ENCODE results near the gene ZDHHC11B. TPM values are rescaled to one million over a fixed set of nuclear protein-coding genes. Genes with fewer than 3 reads are reported as not detected.
"Not testable (repeated sequence)": the region's sequence is repeated elsewhere in the genome, so short reads cannot be mapped to it uniquely, and the experiment has no call there.

Gene ZDHHC11B
- total and polyA plus RNA-seq, 2 experiments from 2014 or later: 4.2 to 4.4 TPM

GRCh38 chr5:777756-778161, 6.8 kb downstream of the ZDHHC11B start:
- no peaks in the 10 kb centered on the region for H3K36me3 ChIP-seq
- no peak overlapping the region for H3K4me3 ChIP-seq
- no peak overlapping the region for H3K27ac ChIP-seq
- no peak for DNase-seq (ENCODE audit: low read depth in 1 of 2, low spot score in 1 of 2)
- H3K9me3 ChIP-seq (ENCODE audit: low read depth): no peaks in the 10 kb centered on the region
- no peaks in the 10 kb centered on the region for H3K27me3 ChIP-seq
- H3K4me1 ChIP-seq (ENCODE audit: low read depth): no peaks in the 10 kb centered on the region
- TF ChIP-seq CTCF (IDR thresholded peaks at IDR 0.05; ENCODE audit: low read depth, low read length): no peak

- no peak overlapping the region for H3K4me3 ChIP-seq
- DNase-seq (ENCODE audit: low read depth in 1 of 2, low spot score in 1 of 2): no peak
These were observed 7.4 kb downstream of the ZDHHC11B start for GRCh38 chr5:776862-777711.

GRCh38 chr5:775961-776861, 8.3 kb downstream of the ZDHHC11B start:
- H3K27me3 ChIP-seq: no peaks in the 10 kb centered on the region
- no peak for DNase-seq (ENCODE audit: low read depth in 1 of 2, low spot score in 1 of 2)
- H3K9me3 ChIP-seq (ENCODE audit: low read depth): no peaks in the 10 kb centered on the region
- no peak overlapping the region for H3K4me3 ChIP-seq
- H3K4me1 ChIP-seq (ENCODE audit: low read depth): no peaks in the 10 kb centered on the region
- H3K27ac ChIP-seq: no peak overlapping the region
- no peaks in the 10 kb centered on the region for H3K36me3 ChIP-seq
- no peak for TF ChIP-seq CTCF (IDR thresholded peaks at IDR 0.05; ENCODE audit: low read depth, low read length)

More at GRCh38 chr5:776862-777711, 7.4 kb downstream of the ZDHHC11B start:
- Histone ChIP-seq H3K27ac (no peak overlapping the region), H3K4me1 (ENCODE audit: low read depth) (no peaks in the 10 kb centered on the region), H3K27me3 (no peaks in the 10 kb centered on the region), H3K9me3 (ENCODE audit: low read depth) (no peaks in the 10 kb centered on the region), H3K36me3 (no peaks in the 10 kb centered on the region)
- TF ChIP-seq CTCF (IDR thresholded peaks at IDR 0.05; ENCODE audit: low read depth, low read length): no peak

GRCh38 chr5:775595-775960, 9.0 kb downstream of the ZDHHC11B start:
- H3K4me3 ChIP-seq; H3K27ac ChIP-seq; H3K36me3 ChIP-seq; H3K4me1 ChIP-seq (ENCODE audit: low read depth); DNase-seq (ENCODE audit: low read depth in 1 of 2, low spot score in 1 of 2); H3K9me3 ChIP-seq (ENCODE audit: low read depth); H3K27me3 ChIP-seq: not testable (repeated sequence)

GRCh38 chr5:774854-775505, 9.5 kb downstream of the ZDHHC11B start:
- not testable (repeated sequence) for H3K36me3 ChIP-seq; H3K27ac ChIP-seq; H3K9me3 ChIP-seq (ENCODE audit: low read depth); H3K4me1 ChIP-seq (ENCODE audit: low read depth); H3K27me3 ChIP-seq; DNase-seq (ENCODE audit: low read depth in 1 of 2, low spot score in 1 of 2); H3K4me3 ChIP-seq

- H3K27ac ChIP-seq; H3K4me3 ChIP-seq; DNase-seq (ENCODE audit: low read depth in 1 of 2, low spot score in 1 of 2); H3K4me1 ChIP-seq (ENCODE audit: low read depth); H3K27me3 ChIP-seq; H3K9me3 ChIP-seq (ENCODE audit: low read depth); H3K36me3 ChIP-seq: not testable (repeated sequence)
These were observed 10.2 kb downstream of the ZDHHC11B start for GRCh38 chr5:774304-774703.
